ENCODE measurements around the gene PLCG2.

The PLCG2 gene

GRCh38 chr16:81880816-81881215 is 101.7 kb downstream of the PLCG2 start:
- no peak overlapping the region for H3K4me3 ChIP-seq (ENCODE audit: low read depth, low read length)
- DNase-seq, result no peak
- no peaks in the 10 kb centered on the region for H3K4me1 ChIP-seq
- H3K27me3 ChIP-seq, result no peaks in the 10 kb centered on the region
- H3K36me3 ChIP-seq, result no peaks in the 10 kb centered on the region
- H3K9me3 ChIP-seq, result no peaks in the 10 kb centered on the region
- no peak for TF ChIP-seq CTCF (IDR thresholded peaks at IDR 0.05; ENCODE audit: low read depth, low read length)

- Histone ChIP-seq H3K27me3 (no peaks in the 10 kb centered on the region), H3K4me3 (ENCODE audit: low read depth, low read length) (no peak overlapping the region), H3K36me3 (no peaks in the 10 kb centered on the region), H3K4me1 (no peaks in the 10 kb centered on the region), H3K9me3 (no peaks in the 10 kb centered on the region)
- DNase-seq, result no peak
- TF ChIP-seq CTCF (IDR thresholded peaks at IDR 0.05; ENCODE audit: low read depth, low read length), result no peak
Measured at GRCh38 chr16:81881228-81881627, 102.1 kb downstream of the PLCG2 start.

GRCh38 chr16:81882559-81882958 is 103.5 kb downstream of the PLCG2 start:
- DNase-seq, result no peak
- H3K27me3 ChIP-seq, result no peaks in the 10 kb centered on the region
- H3K9me3 ChIP-seq, result no peaks in the 10 kb centered on the region
- no peaks in the 10 kb centered on the region for H3K4me1 ChIP-seq
- no peak for TF ChIP-seq CTCF (IDR thresholded peaks at IDR 0.05; ENCODE audit: low read depth, low read length)
- no peaks in the 10 kb centered on the region for H3K36me3 ChIP-seq
- no peak overlapping the region for H3K4me3 ChIP-seq (ENCODE audit: low read depth, low read length)

- DNase-seq, result no peak
- no peak overlapping the region for H3K4me3 ChIP-seq (ENCODE audit: low read depth, low read length)
- no peaks in the 10 kb centered on the region for H3K27me3 ChIP-seq
- H3K36me3 ChIP-seq, result no peaks in the 10 kb centered on the region
- H3K4me1 ChIP-seq, result no peaks in the 10 kb centered on the region
- H3K9me3 ChIP-seq, result no peaks in the 10 kb centered on the region
- no peak for TF ChIP-seq CTCF (IDR thresholded peaks at IDR 0.05; ENCODE audit: low read depth, low read length)
Measured at GRCh38 chr16:81883235-81883634, 104.1 kb downstream of the PLCG2 start.

GRCh38 chr16:81885976-81886586 is 107.0 kb downstream of the PLCG2 start:
- Histone ChIP-seq H3K4me3 (ENCODE audit: low read depth, low read length) (no peak overlapping the region), H3K4me1 (no peaks in the 10 kb centered on the region), H3K36me3 (no peaks in the 10 kb centered on the region), H3K27me3 (no peaks in the 10 kb centered on the region), H3K9me3 (no peaks in the 10 kb centered on the region)
- peak; percentile 79 for TF ChIP-seq CTCF (IDR thresholded peaks at IDR 0.05; ENCODE audit: low read depth, low read length)
- DNase-seq, result peak; percentile 23

- H3K27me3 ChIP-seq, result 0 out of 2 replicates have a peak, but pooled peaks cover 3% of the 10 kb centered on the region
- H3K4me1 ChIP-seq, result no peaks in the 10 kb centered on the region
- no peaks in the 10 kb centered on the region for H3K9me3 ChIP-seq
- H3K4me3 ChIP-seq (ENCODE audit: low read depth, low read length), result no peak overlapping the region
- TF ChIP-seq CTCF (IDR thresholded peaks at IDR 0.05; ENCODE audit: low read depth, low read length), result no peak
- no peaks in the 10 kb centered on the region for H3K36me3 ChIP-seq
- DNase-seq, result no peak
Measured at GRCh38 chr16:81888520-81889394, 109.7 kb downstream of the PLCG2 start.

Data from BE2C (cell line).